GM10266 (cell line): ENCODE data around the gene RFX1.
"Not testable (repeated sequence)": the region's sequence is repeated elsewhere in the genome, so short reads cannot be mapped to it uniquely, and the experiment has no call there.

Experiments used
- DNase-seq: peaks from one replicate; pipeline ENCODE4 v3.0.0; 2012; ENCODE audit errors: extremely low spot score
- CTCF ChIP-seq: IDR thresholded peaks from 2 replicates; pipeline ENCODE4 v1.5.1; 2012; ENCODE audit warnings: mild to moderate bottlenecking, low read depth; ENCODE audit not compliant: control insufficient read depth, insufficient read depth; ENCODE audit errors: missing control alignments

The RFX1 gene

DNA sequence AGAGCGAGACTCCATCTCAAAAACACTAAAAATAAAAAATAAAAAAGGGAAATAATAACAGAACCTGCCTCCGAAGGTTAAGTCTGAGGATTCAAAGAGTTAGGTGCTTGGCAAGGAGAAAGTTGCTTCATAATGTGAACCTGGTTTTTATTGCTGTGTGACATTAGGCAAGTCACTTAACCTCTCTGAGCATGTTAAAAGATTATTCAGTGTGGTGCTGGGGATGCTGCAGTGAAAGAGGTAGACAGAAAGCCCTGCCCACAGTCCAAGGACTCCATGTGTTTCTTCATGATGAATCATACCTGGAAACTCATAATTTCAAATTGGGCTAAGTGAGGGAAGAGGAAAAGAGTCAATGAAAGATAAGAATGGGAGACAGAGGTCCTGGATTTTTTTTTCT, 27.8 kb upstream of the RFX1 start:
- no peak for TF ChIP-seq CTCF
- no peak for DNase-seq

- DNase-seq, result peak; percentile 79
- peak; percentile 90 for TF ChIP-seq CTCF
Measured at GRCh38 chr19:14031719-14032480, 25.8 kb upstream of the RFX1 start, which contains the start of gene IL27RA. Gene IL27RA (plus strand): TSS chr19:14031762. CDS start chr19:14031873, 111 bp downstream.

DNA sequence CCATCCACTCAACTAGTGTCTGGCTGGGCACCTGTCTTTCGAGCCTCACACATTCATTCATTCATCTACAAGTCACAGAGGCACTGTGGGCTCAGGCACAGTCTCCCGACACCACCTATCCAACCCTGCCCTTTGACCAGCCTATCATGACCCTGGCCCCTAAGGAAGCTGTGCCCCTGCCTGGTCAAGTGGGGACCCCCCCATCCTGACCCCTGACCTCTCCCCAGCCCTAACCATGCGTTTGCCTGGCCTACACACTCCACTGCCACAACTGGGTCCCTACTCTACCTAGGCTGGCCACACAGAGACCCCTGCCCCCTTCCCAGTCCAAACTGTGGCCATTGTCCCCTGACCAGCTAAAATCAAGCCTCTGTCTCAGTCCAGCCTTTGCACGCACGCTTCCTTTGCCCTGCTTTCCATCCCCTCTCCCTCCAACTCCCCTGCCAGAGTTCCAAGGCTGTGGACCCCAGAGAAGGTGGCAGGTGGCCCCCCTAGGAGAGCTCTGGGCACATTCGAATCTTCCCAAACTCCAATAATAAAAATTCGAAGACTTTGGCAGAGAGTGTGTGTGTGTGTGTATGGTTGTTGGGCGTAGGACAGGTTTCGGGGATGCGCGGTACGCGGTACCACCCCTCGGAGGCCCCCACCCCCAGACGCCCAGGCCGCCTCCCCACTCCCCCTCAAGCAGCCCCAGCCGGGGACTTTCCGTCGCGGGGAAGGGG, 25.0 kb upstream of the RFX1 start:
- peak; percentile 15 for DNase-seq
- TF ChIP-seq CTCF, result no peak

DNA sequence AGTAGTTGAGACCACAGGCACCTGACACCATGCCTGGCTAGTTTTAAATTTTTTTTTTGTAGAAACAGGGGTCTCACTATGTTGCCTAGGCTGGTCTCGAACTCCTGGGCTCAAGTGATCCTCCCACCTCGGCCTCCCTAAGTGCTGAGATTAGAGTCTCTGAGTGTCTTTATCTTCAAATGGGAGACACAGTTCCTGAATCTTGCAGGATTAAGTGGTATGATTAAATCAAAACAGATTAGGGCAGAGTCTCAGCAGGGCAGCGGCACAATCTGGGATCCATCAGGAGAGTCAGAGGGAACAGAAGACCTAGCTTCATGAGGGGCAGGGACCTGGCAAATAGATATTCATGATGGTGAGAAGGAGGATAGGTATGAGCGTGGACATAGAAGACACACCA, 22.8 kb upstream of the RFX1 start:
- TF ChIP-seq CTCF, result no peak
- DNase-seq, result no peak

DNA sequence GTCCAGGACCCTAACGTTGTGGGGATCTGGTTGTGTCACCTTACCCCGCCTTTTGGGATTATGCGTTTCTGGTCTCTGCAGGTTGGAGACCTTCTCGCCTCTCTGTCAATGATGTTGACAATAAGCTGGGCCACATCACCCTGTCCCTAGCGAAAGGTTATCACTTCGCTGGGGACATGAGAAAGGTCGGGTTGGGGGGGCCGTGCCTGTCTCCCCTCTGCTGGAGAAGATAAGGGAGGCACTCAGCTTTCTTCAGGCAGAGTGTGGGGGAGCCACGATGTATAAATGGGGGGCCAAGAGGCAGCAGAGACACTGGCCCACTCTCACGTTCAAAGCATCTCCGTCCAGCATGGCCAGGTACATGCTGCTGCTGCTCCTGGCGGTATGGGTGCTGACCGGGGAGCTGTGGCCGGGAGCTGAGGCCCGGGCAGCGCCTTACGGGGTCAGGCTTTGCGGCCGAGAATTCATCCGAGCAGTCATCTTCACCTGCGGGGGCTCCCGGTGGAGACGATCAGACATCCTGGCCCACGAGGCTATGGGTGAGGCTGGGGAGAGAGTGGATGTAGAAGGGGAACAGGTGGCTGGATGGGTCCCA, 21.8 kb upstream of the RFX1 start, which contains the start of gene RLN3:
Gene RLN3 (plus strand): TSS at position 293 of the 595 bp plus-strand sequence. CDS start 57 bp downstream, at position 350.
- TF ChIP-seq CTCF, result no peak
- no peak for DNase-seq

GRCh38 chr19:14026652-14027192, 20.6 kb upstream of the RFX1 start:
- not testable (repeated sequence) for DNase-seq

DNA sequence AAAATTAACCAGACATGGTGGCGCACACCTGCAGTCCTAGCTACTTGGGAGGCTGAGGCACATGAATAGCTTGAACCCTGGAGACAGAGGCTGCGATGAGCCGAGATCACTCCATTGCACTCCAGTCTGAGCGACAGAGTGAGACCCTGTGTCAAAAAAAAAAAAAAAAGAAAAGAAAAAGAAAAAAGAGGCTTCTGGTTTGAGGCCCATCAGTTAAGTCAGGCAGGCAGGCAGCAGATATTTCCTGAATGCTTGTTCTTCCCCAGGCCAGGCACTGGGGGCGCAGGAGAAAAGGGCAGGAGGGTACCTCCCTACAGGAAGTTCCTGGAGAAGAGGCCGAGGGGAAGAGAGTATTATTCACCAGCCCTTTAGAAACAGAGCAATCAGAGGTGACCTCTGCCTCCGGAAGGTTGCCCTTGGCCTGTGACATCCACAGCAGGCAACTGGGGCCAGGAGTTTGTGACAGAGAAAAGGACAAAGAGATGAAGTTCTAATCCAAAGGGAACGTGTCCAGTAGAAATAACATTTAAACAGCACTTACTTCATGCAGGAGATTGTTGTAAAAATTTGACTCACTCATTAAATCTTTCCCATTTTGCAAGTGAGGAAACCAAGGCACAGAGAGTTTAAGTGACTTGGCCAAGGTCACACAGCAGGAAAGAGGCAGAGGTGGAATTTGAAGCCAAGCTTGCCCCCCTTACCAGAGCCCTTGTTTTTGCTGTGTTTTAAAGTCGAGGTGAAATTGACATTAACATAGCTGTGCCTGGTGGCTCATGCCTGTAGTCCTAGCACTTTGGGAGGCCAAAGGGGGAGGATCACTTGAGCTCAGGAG, 17.5 kb upstream of the RFX1 start:
- TF ChIP-seq CTCF, result no peak

More for the DNA sequence above, 17.5 kb upstream of the RFX1 start:
- DNase-seq, result no peak
